Heart left ventricle (tissue), 13 donors: ENCODE measurements around the gene PKD1.
"Not testable (repeated sequence)": the region's sequence is repeated elsewhere in the genome, so short reads cannot be mapped to it uniquely, and the experiment has no call there.

Experiments
- CTCF ChIP-seq, 12 donors: fragments of 200-600 bp; sonication (generic) in 4 of 12; IDR thresholded peaks; one replicate each; pipeline versions ENCODE4 v1.5.0 to v1.8.0; 2018 to 2022; ENCODE audit warnings: antibody characterized with exemption in 12 of 12, mild to moderate bottlenecking in 5 of 12
- POLR2A ChIP-seq, 2 donors: fragments of 450-650 bp; IDR thresholded peaks; one replicate each; pipeline ENCODE4 v1.6.1; 2017; ENCODE audit warnings: antibody characterized with exemption in 2 of 2, mild to moderate bottlenecking in 2 of 2, moderate library complexity in 2 of 2
- donor health status: ischemic (EF 13 %, LVEDD 7.1; RV severe dilation, severe dysfunction).
- donor health status: DM: no; HTN: yes; CAD: no.
- donor health status: DM: no; HTN: no; CAD: no.
- donor health status: ischemic (EF 25% LVEDD 6.9; RV normal size, moderate dysfunction).
- donor health status: ischemic (EF 25% LVEDD 5.7; RV mildly dilated, moderate dysfunction).
- donor health status: ischemic (EF 35%, LVEDD 5.7; RV mildly dilated, moderate dysfunction).
- donor health status: nonischemic (EF 11% LVEDD 7.7; RV severe dilation, severe dysfunction).
- donor health status: DM: yes; HTN: yes; CAD: no.
- donor health status: PGD.
- donor health status: ischemic (EF 29% LVEDD 5.4; RV normal size, mild dysfunction).
- donor health status: nonischemic (EF 23%, LVEDD 6.1; RV moderate dilation, normal function).

GRCh38 chr16:2126928-2127556 lies 8.7 kb downstream of the PKD1 start:
- not testable (repeated sequence) for TF ChIP-seq CTCF, POLR2A (IDR thresholded peaks at IDR 0.05)
